H1 (cell line): ENCODE measurements around the gene GFI1B. TPM values are rescaled to one million over a fixed set of nuclear protein-coding genes. Genes with fewer than 3 reads are reported as not detected.

Experiments used
- CTCF ChIA-PET: fragments of 300-600 bp; sonication (Branson Sonifier 250); formaldehyde crosslinking; loops from one replicate; lab custom pipeline; 2021; ENCODE audit not compliant: partially characterized antibody; lab: Charles Lee
- POLR2A ChIA-PET: fragments of 300-600 bp; sonication (Branson Sonifier 250); formaldehyde crosslinking; loops from one replicate; lab custom pipeline; 2021; ENCODE audit warnings: inconsistent platforms; ENCODE audit not compliant: partially characterized antibody; lab: Charles Lee
- DNase-seq, 2 experiments: peaks; one replicate each; pipeline versions ENCODE4 v3.0.0 to v3.0.0-alpha.2; 2010 to 2022; ENCODE audit warnings: low spot score in 2 of 2, low read depth in 1 of 2, mixed read lengths in 1 of 2
- FAIRE-seq: peaks from 2 replicates; lab custom pipeline; 2011; peaks lifted over from hg19 to GRCh38; lab: Jason Lieb, UNC
- H2AFZ ChIP-seq: 2 replicates; pipeline ENCODE4 v1.8.1; 2012; ENCODE audit warnings: low read length, inconsistent platforms
- H2AK5ac ChIP-seq: 2 replicates; pipeline ENCODE4 v1.6.1; 2013; ENCODE audit warnings: low read depth, low read length
- H2BK120ac ChIP-seq: replicated peaks from 2 replicates; pipeline ENCODE3; 2013; ENCODE audit warnings: low read depth, low read length, inconsistent platforms
- H2BK12ac ChIP-seq: 2 replicates; pipeline ENCODE4 v1.6.1; 2013; ENCODE audit warnings: low read depth, low read length
- H2BK15ac ChIP-seq: 2 replicates; pipeline ENCODE4 v1.6.1; 2013; ENCODE audit warnings: low read length
- H2BK20ac ChIP-seq: 2 replicates; pipeline ENCODE4 v1.6.1; 2013; ENCODE audit warnings: low read length
- H2BK5ac ChIP-seq: 2 replicates; pipeline ENCODE4 v1.6.1; 2013; ENCODE audit warnings: low read depth, low read length
- H3K14ac ChIP-seq: 2 replicates; pipeline ENCODE4 v1.6.1; 2013; ENCODE audit warnings: inconsistent platforms; ENCODE audit not compliant: insufficient read length
- H3K18ac ChIP-seq: 2 replicates; pipeline ENCODE4 v1.6.1; 2013; ENCODE audit warnings: low read length; ENCODE audit errors: extremely low read depth
- H3K23ac ChIP-seq: 2 replicates; pipeline ENCODE4 v1.6.1; 2013; ENCODE audit warnings: inconsistent platforms; ENCODE audit not compliant: insufficient read length
- H3K23me2 ChIP-seq: 2 replicates; pipeline ENCODE4 v1.6.1; 2013; ENCODE audit warnings: low read depth, low read length
- H3K27ac ChIP-seq: 2 replicates; pipeline ENCODE4 v1.6.1; 2011; ENCODE audit warnings: low read depth, low read length, inconsistent platforms
- H3K27me3 ChIP-seq, 4 experiments: replicated peaks in 1 of 4; 1 replicate in 1 of 4; 2 replicates in 3 of 4; pipeline versions ENCODE4 v1.6.1 to v1.8.1; 2011 to 2013; ENCODE audit warnings: low read length in 3 of 4, mild to moderate bottlenecking in 3 of 4, inconsistent platforms in 2 of 4, mixed read lengths in 2 of 4, moderate library complexity in 1 of 4; ENCODE audit not compliant: control insufficient read depth in 3 of 4, insufficient read depth in 3 of 4; ENCODE audit errors: extremely low read depth in 1 of 4
- H3K36me3 ChIP-seq, 4 experiments: 2 replicates each; pipeline versions ENCODE4 v1.6.1 to v1.8.1; 2011 to 2013; ENCODE audit warnings: mild to moderate bottlenecking in 4 of 4, low read length in 3 of 4, moderate library complexity in 2 of 4, control low read depth in 1 of 4, inconsistent platforms in 1 of 4; ENCODE audit not compliant: insufficient read depth in 4 of 4, control insufficient read depth in 2 of 4
- H3K4ac ChIP-seq: replicated peaks from 2 replicates; pipeline ENCODE3; 2013; ENCODE audit warnings: low read length, low read depth, mixed read lengths, inconsistent platforms; ENCODE audit not compliant: insufficient read length
- H3K4me1 ChIP-seq, 4 experiments: replicated peaks in 1 of 4; 1 replicate in 1 of 4; 2 replicates in 3 of 4; pipeline versions ENCODE4 v1.6.1 to v1.8.1; 2011 to 2013; ENCODE audit warnings: low read length in 3 of 4, inconsistent platforms in 2 of 4, mixed read lengths in 1 of 4; ENCODE audit not compliant: insufficient read depth in 4 of 4, control insufficient read depth in 3 of 4
- H3K4me2 ChIP-seq, 2 experiments: 2 replicates each; pipeline versions ENCODE4 v1.6.1 to v1.8.1; 2011 to 2013; ENCODE audit warnings: low read depth in 2 of 2, low read length in 2 of 2, control low read depth in 1 of 2, inconsistent platforms in 1 of 2, mild to moderate bottlenecking in 1 of 2; ENCODE audit not compliant: insufficient read depth in 1 of 2
- H3K4me3 ChIP-seq, 4 experiments: fragments of 200-600, 300-600 bp in 1 of 4; sonication (generic), shearing (Covaris generic), sonication (Bioruptor Twin) in 1 of 4; 2 replicates each; pipeline versions ENCODE4 v1.5.1 to v1.8.1; 2011 to 2016; ENCODE audit warnings: low read length in 4 of 4, low read depth in 3 of 4, control low read depth in 2 of 4, inconsistent platforms in 2 of 4, mild to moderate bottlenecking in 2 of 4, mixed read lengths in 1 of 4, moderate library complexity in 1 of 4; ENCODE audit not compliant: insufficient read depth in 2 of 4; ENCODE audit errors: extremely low read depth in 1 of 4
- H3K56ac ChIP-seq: replicated peaks from 2 replicates; pipeline ENCODE3; 2013; ENCODE audit warnings: low read depth, mild to moderate bottlenecking, mixed read lengths, low read length, inconsistent platforms; ENCODE audit not compliant: insufficient read length
- H3K79me1 ChIP-seq: 2 replicates; pipeline ENCODE4 v1.6.1; 2013; ENCODE audit warnings: low read depth, low read length, control low read depth
- H3K79me2 ChIP-seq, 2 experiments: 2 replicates each; pipeline versions ENCODE4 v1.6.1 to v1.8.1; 2012 to 2013; ENCODE audit warnings: low read length in 2 of 2, mild to moderate bottlenecking in 2 of 2, inconsistent platforms in 1 of 2; ENCODE audit not compliant: insufficient read depth in 2 of 2, control insufficient read depth in 1 of 2
- H3K9ac ChIP-seq, 4 experiments: replicated peaks in 1 of 4; 1 replicate in 1 of 4; 2 replicates in 3 of 4; pipeline versions ENCODE4 v1.6.1 to v1.8.1; 2011 to 2013; ENCODE audit warnings: low read depth in 3 of 4, low read length in 3 of 4, control low read depth in 2 of 4, mild to moderate bottlenecking in 2 of 4, moderate library complexity in 2 of 4, inconsistent platforms in 1 of 4; ENCODE audit errors: extremely low read depth in 1 of 4
- H3K9me3 ChIP-seq, 2 experiments: 2 replicates each; pipeline versions ENCODE4 v1.6.1 to v1.8.1; 2012 to 2013; ENCODE audit warnings: mild to moderate bottlenecking in 2 of 2, moderate library complexity in 2 of 2, control low read depth in 1 of 2, inconsistent platforms in 1 of 2, low read depth in 1 of 2, low read length in 1 of 2, mixed read lengths in 1 of 2; ENCODE audit not compliant: insufficient read depth in 2 of 2
- H4K20me1 ChIP-seq, 2 experiments: replicated peaks in 1 of 2; 2 replicates each; pipeline versions ENCODE3 to v1.8.1; 2011 to 2013; ENCODE audit warnings: inconsistent platforms in 2 of 2, low read length in 2 of 2, mild to moderate bottlenecking in 1 of 2; ENCODE audit not compliant: insufficient read depth in 2 of 2, control insufficient read depth in 1 of 2
- H4K5ac ChIP-seq: 2 replicates; pipeline ENCODE4 v1.6.1; 2013; ENCODE audit warnings: low read length, low read depth, mixed read lengths, inconsistent platforms; ENCODE audit not compliant: insufficient read length
- H4K8ac ChIP-seq: 2 replicates; pipeline ENCODE4 v1.8.0; 2013; ENCODE audit warnings: mild to moderate bottlenecking, moderate library complexity, low read length, inconsistent platforms; ENCODE audit not compliant: insufficient read depth; ENCODE audit errors: extremely low read depth
- H4K91ac ChIP-seq: replicated peaks from 2 replicates; pipeline ENCODE3; 2013; ENCODE audit warnings: low read length, mixed read lengths, inconsistent platforms; ENCODE audit not compliant: insufficient read length
- TAF7 ChIP-seq: optimal IDR thresholded peaks from 2 replicates; pipeline ENCODE3; 2011; ENCODE audit warnings: low read depth, mild to moderate bottlenecking, inconsistent platforms, low read length, moderate library complexity, borderline replicate concordance
- WGBS, 2 experiments: shearing (Covaris generic) in 1 of 2; methylation state at CpG; one replicate each; pipeline versions ENCODE4 v1.1.6 to v1.1.7; 2013 to 2015; ENCODE audit warnings: low lambda C conversion rate in 2 of 2, mixed read lengths in 2 of 2, inconsistent platforms in 1 of 2, low coverage in 1 of 2, missing lambda C conversion rate in 1 of 2; ENCODE audit not compliant: insufficient replicate concordance in 2 of 2, insufficient coverage in 1 of 2, insufficient read length in 1 of 2; ENCODE audit errors: extremely low coverage in 1 of 2, missing lambda C conversion rate in 1 of 2; 5-methylcytosine and 5-hydroxymethylcytosine counted together
- polyA plus RNA-seq, 7 experiments: library from polyadenylated mRNA; depleted of rRNA in 3 of 7; stranded (reverse) in 5 of 7; unstranded in 2 of 7; fragments of >200 nt in 5 of 7; fragments of 200-250 nt in 2 of 7; gene quantifications; 1 replicate in 5 of 7; 2 replicates in 1 of 7; 4 replicates in 1 of 7; pipeline versions ENCODE4 v1.2.1 to v1.2.3, GENCODE V29; 2011 to 2013; ENCODE audit warnings: missing spikeins in 2 of 7, mixed read lengths in 2 of 7
- total RNA-seq: library from RNA; stranded (reverse); fragmentation: NEBNext Ultra II Directional; extraction: Animal tissue kit (Norgen Biotek cat#: 25700); gene quantifications from 2 replicates; pipeline ENCODE4 v1.2.1, GENCODE V29; 2021

Gene GFI1B
- total and polyA plus RNA-seq, 2 of the 8 experiments (the other 6 are each of a cell fraction or from before 2014, with no cell fraction given), result 0.09 to 0.11 TPM

- H3K14ac ChIP-seq, result no peak overlapping the region
- no peaks in the 10 kb centered on the region for H4K20me1 ChIP-seq
- no peak for DNase-seq
- peak overlapping the region; percentile 48; the same call in 1 of the 2 replicates for H3K18ac ChIP-seq
- no peak for TF ChIP-seq TAF7
- TF ChIP-seq, all 59 proteins: peak for 0
- H2AK5ac ChIP-seq, result no peak overlapping the region; the same call in 1 of the 2 replicates
- no peak overlapping the region for H4K5ac ChIP-seq
- CTCF ChIA-PET, result interaction anchor here (0.6 to 3.6 kb wide), 7 partner anchors 8 to 99 kb away, joined by 3 to 8 read pairs (median 4); no protein-coding TSS in a partner anchor
- no peaks in the 10 kb centered on the region for H3K23me2 ChIP-seq
- no peak overlapping the region for H4K8ac ChIP-seq
- H2BK5ac ChIP-seq, result no peak overlapping the region; the same call in 1 of the 2 replicates
- no peaks in the 10 kb centered on the region for H3K9me3 ChIP-seq
- H3K4me3 ChIP-seq, result no peak overlapping the region
- H3K79me1 ChIP-seq, result no peaks in the 10 kb centered on the region
- H3K9ac ChIP-seq, result no peak overlapping the region
- H3K27me3 ChIP-seq, result no peaks in the 10 kb centered on the region; a peak in 2 of 7 replicates
- H4K91ac ChIP-seq, result no peak overlapping the region
- H3K27ac ChIP-seq, result no peak overlapping the region
- H3K79me2 ChIP-seq, result no peaks in the 10 kb centered on the region
- H3K4me1 ChIP-seq, result peaks cover 0 to 14% (median 6%) of the 10 kb centered on the region in 4 experiments; a peak in 5 of 7 replicates
- H2BK120ac ChIP-seq, result no peak overlapping the region
- H3K4me2 ChIP-seq, result no peak overlapping the region
- 0 out of 2 replicates have a peak overlapping the region, but pooled peaks have one; percentile 2 for H2BK12ac ChIP-seq
- H3K23ac ChIP-seq, result no peak overlapping the region
- no peak overlapping the region for H3K56ac ChIP-seq
- no peak overlapping the region for H2AFZ ChIP-seq
- H2BK20ac ChIP-seq, result no peak overlapping the region
- H3K4ac ChIP-seq, result no peak overlapping the region
- POLR2A ChIA-PET, result no interaction called here
- WGBS, 2 experiments, result 69% methylated on average over 6 of the region's 6 CpGs; no CpG with 5 or more reads in 1 of the 2 experiments
- no peak overlapping the region for H2BK15ac ChIP-seq
- FAIRE-seq, result no peak
- H3K36me3 ChIP-seq, result no peaks in the 10 kb centered on the region
These were observed 16.6 kb downstream of the GFI1B start for GRCh38 chr9:132995121-132995420.
